Measurements from ENCODE around the gene ACTN4.

ACTN4 gene

GRCh38 chr19:38725469-38726283 lies 78.2 kb downstream of the ACTN4 start:
- no peak for DNase-seq (ENCODE audit: low spot score)

GRCh38 chr19:38726284-38726673 lies 78.8 kb downstream of the ACTN4 start:
- no peak for DNase-seq (ENCODE audit: low spot score)

- no peak for DNase-seq (ENCODE audit: low spot score)
Observed at GRCh38 chr19:38726761-38727301, 79.4 kb downstream of the ACTN4 start.

GRCh38 chr19:38727306-38727867 lies 79.9 kb downstream of the ACTN4 start:
- no peak for DNase-seq (ENCODE audit: low spot score)

- DNase-seq (ENCODE audit: low spot score), result no peak
Observed at GRCh38 chr19:38727868-38728660, 80.6 kb downstream of the ACTN4 start.

GRCh38 chr19:38728752-38729541 lies 81.5 kb downstream of the ACTN4 start:
- DNase-seq (ENCODE audit: low spot score), result no peak

- DNase-seq (ENCODE audit: low spot score), result peak; percentile 65
Observed at GRCh38 chr19:38729653-38730469, 82.4 kb downstream of the ACTN4 start.

GRCh38 chr19:38730470-38730730 lies 83.0 kb downstream of the ACTN4 start:
- DNase-seq (ENCODE audit: low spot score), result no peak

- DNase-seq (ENCODE audit: low spot score), result no peak
Observed at GRCh38 chr19:38730731-38731589, 83.5 kb downstream of the ACTN4 start.

- DNase-seq (ENCODE audit: low spot score), result no peak
Observed at GRCh38 chr19:38731654-38732301, 84.3 kb downstream of the ACTN4 start.

- DNase-seq (ENCODE audit: low spot score), result no peak
Observed at GRCh38 chr19:38733241-38733492, 85.7 kb downstream of the ACTN4 start.

GRCh38 chr19:38733493-38734175 lies 86.2 kb downstream of the ACTN4 start:
- DNase-seq (ENCODE audit: low spot score), result no peak

- DNase-seq (ENCODE audit: low spot score), result peak; percentile 47
Observed at GRCh38 chr19:38734176-38734425, 86.7 kb downstream of the ACTN4 start.

GRCh38 chr19:38734426-38735256 lies 87.2 kb downstream of the ACTN4 start:
- peak; percentile 45 for DNase-seq (ENCODE audit: low spot score)

- DNase-seq (ENCODE audit: low spot score), result no peak
Observed at GRCh38 chr19:38735257-38735686, 87.8 kb downstream of the ACTN4 start.

GRCh38 chr19:38736036-38736412 lies 88.6 kb downstream of the ACTN4 start:
- peak; percentile 58 for DNase-seq (ENCODE audit: low spot score)

- DNase-seq (ENCODE audit: low spot score), result peak; percentile 69
Observed at GRCh38 chr19:38736413-38737280, 89.2 kb downstream of the ACTN4 start.
